GM12801 (cell line): Measurements from ENCODE around the gene FARP1.

Source experiments
- TF ChIP-seq, protein P1 (sequence below): IDR thresholded peaks from one replicate; pipeline ENCODE4 v1.5.1; 2011; ENCODE audit warnings: control low read depth; ENCODE audit not compliant: insufficient read length; ENCODE audit errors: extremely low read depth

FARP1 gene

DNA sequence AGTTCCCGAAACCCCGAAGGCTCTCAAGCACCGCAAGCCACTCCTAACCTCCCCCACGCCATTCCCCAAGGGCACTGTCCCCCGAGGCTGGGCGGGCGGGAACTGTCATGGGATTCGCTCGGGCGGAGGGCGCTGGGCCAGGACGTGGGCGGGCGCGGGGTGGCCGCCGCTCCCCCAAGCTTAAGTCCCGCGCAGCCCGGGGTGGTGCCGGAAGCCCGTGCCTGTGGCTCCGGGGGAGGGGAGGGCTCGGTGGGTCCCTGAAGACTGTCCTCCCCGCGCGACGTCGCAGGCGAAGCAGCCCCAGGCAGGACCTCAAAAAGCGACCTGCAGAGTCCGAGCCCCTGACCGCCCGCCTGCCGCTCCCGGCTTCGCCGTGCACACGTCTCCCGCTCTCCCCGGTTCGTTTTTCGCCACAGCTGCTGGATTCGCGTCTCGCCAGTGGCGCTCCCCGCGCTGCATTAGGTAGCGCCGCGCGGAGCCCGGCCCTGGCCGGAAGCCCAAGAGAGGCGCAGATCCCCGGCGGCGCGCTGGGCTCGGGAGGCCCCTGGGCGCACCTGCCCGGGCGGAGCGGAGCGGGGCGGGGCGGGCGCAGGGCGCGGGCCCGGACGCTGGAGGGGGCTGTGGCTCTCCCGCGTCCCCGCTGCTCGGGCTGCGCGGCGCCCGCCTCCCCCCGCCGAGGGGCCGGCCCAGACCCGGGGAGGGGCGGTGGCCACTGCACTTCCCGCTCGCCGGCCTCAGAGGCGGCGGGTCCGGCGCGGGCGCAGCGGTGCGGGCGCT is at the start of gene FARP1:
Gene FARP1, plus strand, starts transcription at position 715 of the 777 bp plus-strand sequence. CDS start 70,149 bp downstream, outside the sequence.
- TF ChIP-seq, protein P1, sequence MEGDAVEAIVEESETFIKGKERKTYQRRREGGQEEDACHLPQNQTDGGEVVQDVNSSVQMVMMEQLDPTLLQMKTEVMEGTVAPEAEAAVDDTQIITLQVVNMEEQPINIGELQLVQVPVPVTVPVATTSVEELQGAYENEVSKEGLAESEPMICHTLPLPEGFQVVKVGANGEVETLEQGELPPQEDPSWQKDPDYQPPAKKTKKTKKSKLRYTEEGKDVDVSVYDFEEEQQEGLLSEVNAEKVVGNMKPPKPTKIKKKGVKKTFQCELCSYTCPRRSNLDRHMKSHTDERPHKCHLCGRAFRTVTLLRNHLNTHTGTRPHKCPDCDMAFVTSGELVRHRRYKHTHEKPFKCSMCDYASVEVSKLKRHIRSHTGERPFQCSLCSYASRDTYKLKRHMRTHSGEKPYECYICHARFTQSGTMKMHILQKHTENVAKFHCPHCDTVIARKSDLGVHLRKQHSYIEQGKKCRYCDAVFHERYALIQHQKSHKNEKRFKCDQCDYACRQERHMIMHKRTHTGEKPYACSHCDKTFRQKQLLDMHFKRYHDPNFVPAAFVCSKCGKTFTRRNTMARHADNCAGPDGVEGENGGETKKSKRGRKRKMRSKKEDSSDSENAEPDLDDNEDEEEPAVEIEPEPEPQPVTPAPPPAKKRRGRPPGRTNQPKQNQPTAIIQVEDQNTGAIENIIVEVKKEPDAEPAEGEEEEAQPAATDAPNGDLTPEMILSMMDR, result no peak

- TF ChIP-seq, protein P1, result no peak
These were observed 48.1 kb upstream of the FARP1 start for GRCh38 chr13:98094678-98095266.

DNA sequence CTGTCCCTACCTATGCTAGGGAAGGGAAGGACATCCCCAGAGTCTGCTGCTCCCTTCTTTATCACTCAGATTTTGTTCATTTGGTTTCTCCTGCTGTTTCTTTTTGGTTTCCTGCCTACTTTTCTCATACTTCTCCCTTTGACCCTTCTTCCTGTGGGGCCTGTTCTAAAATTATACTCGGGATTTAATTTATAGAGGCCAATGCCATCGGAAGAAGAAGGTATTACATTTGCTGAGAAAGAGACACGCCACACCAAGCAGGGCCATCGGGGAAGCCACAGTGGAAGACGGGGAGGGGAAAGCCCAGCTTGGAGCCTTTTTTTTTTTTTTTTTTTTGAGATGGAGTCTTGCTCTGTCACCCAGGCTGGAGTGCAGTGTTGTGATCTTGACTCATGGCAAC is 46.8 kb upstream of the FARP1 start:
- TF ChIP-seq, protein P1, result no peak

GRCh38 chr13:98097749-98098148 is 45.1 kb upstream of the FARP1 start:
- TF ChIP-seq, protein P1, result no peak

GRCh38 chr13:98098516-98098915 is 44.4 kb upstream of the FARP1 start:
- TF ChIP-seq, protein P1, result no peak

GRCh38 chr13:98099627-98100026 is 43.3 kb upstream of the FARP1 start:
- TF ChIP-seq, protein P1, result no peak

GRCh38 chr13:98100481-98100880 is 42.4 kb upstream of the FARP1 start:
- TF ChIP-seq, protein P1, result no peak
